Mesenchymal stem cell (in vitro differentiated cells and primary cell): ENCODE measurements around the gene SERP2.

ENCODE experiments used
- DNase-seq: peaks from one replicate; pipeline ENCODE4 v3.0.0-alpha.2; 2013
- H2AFZ ChIP-seq: one replicate; pipeline ENCODE4 v1.6.1; 2013; ENCODE audit warnings: low read depth, mild to moderate bottlenecking, control low read depth, inconsistent platforms, low read length, moderate library complexity
- H2AK5ac ChIP-seq: 2 replicates; pipeline ENCODE4 v1.6.1; 2013; ENCODE audit warnings: low read length, moderate library complexity, mild to moderate bottlenecking, inconsistent platforms; ENCODE audit not compliant: severe bottlenecking
- H2BK120ac ChIP-seq: one replicate; pipeline ENCODE4 v1.6.1; 2013; ENCODE audit warnings: low read depth, mild to moderate bottlenecking, inconsistent platforms, low read length, moderate library complexity
- H2BK12ac ChIP-seq, 2 experiments: one replicate each; pipeline ENCODE4 v1.6.1; 2013; ENCODE audit warnings: inconsistent platforms in 2 of 2, low read length in 2 of 2, mild to moderate bottlenecking in 2 of 2, moderate library complexity in 2 of 2, control low read depth in 1 of 2
- H2BK15ac ChIP-seq: one replicate; pipeline ENCODE4 v1.6.1; 2013; ENCODE audit warnings: mild to moderate bottlenecking, low read depth, inconsistent platforms; ENCODE audit not compliant: poor library complexity, severe bottlenecking
- H2BK5ac ChIP-seq: 2 replicates; pipeline ENCODE4 v1.6.1; 2013; ENCODE audit warnings: low read depth, mild to moderate bottlenecking, low read length, control low read depth, inconsistent platforms; ENCODE audit not compliant: poor library complexity, severe bottlenecking
- H3K14ac ChIP-seq, 2 experiments: one replicate each; pipeline ENCODE4 v1.6.1; 2013; ENCODE audit warnings: inconsistent platforms in 2 of 2, low read length in 2 of 2, control low read depth in 1 of 2, mild to moderate bottlenecking in 1 of 2, moderate library complexity in 1 of 2
- H3K18ac ChIP-seq, 2 experiments: one replicate each; pipeline ENCODE4 v1.6.1; 2013; ENCODE audit warnings: inconsistent platforms in 2 of 2, low read length in 2 of 2, control low read depth in 1 of 2, low read depth in 1 of 2, mild to moderate bottlenecking in 1 of 2
- H3K23ac ChIP-seq, 2 experiments: one replicate each; pipeline ENCODE4 v1.6.1; 2013; ENCODE audit warnings: inconsistent platforms in 2 of 2, low read length in 2 of 2, mild to moderate bottlenecking in 2 of 2, moderate library complexity in 2 of 2, control low read depth in 1 of 2
- H3K27ac ChIP-seq: 2 replicates; pipeline ENCODE4 v1.5.1; 2013; ENCODE audit warnings: mild to moderate bottlenecking, moderate library complexity, low read length, control low read depth, inconsistent platforms; ENCODE audit not compliant: poor library complexity, severe bottlenecking
- H3K27me3 ChIP-seq, 2 experiments: 2 replicates each; pipeline versions ENCODE4 v1.6.1 to v1.7.0; 2013; ENCODE audit warnings: low read length in 2 of 2, mild to moderate bottlenecking in 2 of 2, moderate library complexity in 2 of 2, control low read depth in 1 of 2, inconsistent platforms in 1 of 2; ENCODE audit not compliant: control insufficient read depth in 1 of 2, insufficient read depth in 1 of 2
- H3K36me3 ChIP-seq, 2 experiments: 2 replicates each; pipeline versions ENCODE4 v1.6.1 to v1.7.0; 2013; ENCODE audit warnings: low read length in 2 of 2, control low read depth in 1 of 2, inconsistent platforms in 1 of 2, low read depth in 1 of 2, mild to moderate bottlenecking in 1 of 2; ENCODE audit not compliant: insufficient read depth in 2 of 2, control insufficient read depth in 1 of 2
- H3K4ac ChIP-seq, 2 experiments: one replicate each; pipeline ENCODE4 v1.6.1; 2013; ENCODE audit warnings: inconsistent platforms in 2 of 2, low read length in 2 of 2, mild to moderate bottlenecking in 2 of 2, moderate library complexity in 2 of 2, control low read depth in 1 of 2, low read depth in 1 of 2
- H3K4me1 ChIP-seq: 2 replicates; pipeline ENCODE4 v1.6.1; 2013; ENCODE audit warnings: low read depth, low read length, control low read depth; ENCODE audit not compliant: control insufficient read depth, insufficient read depth
- H3K4me2 ChIP-seq: 2 replicates; pipeline ENCODE4 v1.6.1; 2013; ENCODE audit warnings: low read length, mild to moderate bottlenecking, inconsistent platforms; ENCODE audit not compliant: poor library complexity, severe bottlenecking
- H3K4me3 ChIP-seq, 2 experiments: 2 replicates each; pipeline versions ENCODE4 v1.5.1 to v1.7.0; 2013; ENCODE audit warnings: low read length in 2 of 2, mild to moderate bottlenecking in 2 of 2, control low read depth in 1 of 2, low read depth in 1 of 2; ENCODE audit not compliant: insufficient read depth in 1 of 2
- H3K79me1 ChIP-seq: replicated peaks from 2 replicates; pipeline ENCODE4 v1.6.1; 2013; ENCODE audit warnings: mild to moderate bottlenecking, control low read depth, low read length, inconsistent platforms; ENCODE audit not compliant: poor library complexity, severe bottlenecking
- H3K9ac ChIP-seq: 2 replicates; pipeline ENCODE4 v1.7.0; 2013; ENCODE audit warnings: mild to moderate bottlenecking, low read length, moderate library complexity
- H3K9me3 ChIP-seq: 2 replicates; pipeline ENCODE4 v1.7.0; 2013; ENCODE audit warnings: mild to moderate bottlenecking, low read length; ENCODE audit not compliant: control insufficient read depth
- H4K8ac ChIP-seq: one replicate; pipeline ENCODE4 v1.6.1; 2013; ENCODE audit warnings: inconsistent platforms, mild to moderate bottlenecking, low read length, moderate library complexity
- H4K91ac ChIP-seq: one replicate; pipeline ENCODE4 v1.6.1; 2013; ENCODE audit warnings: mild to moderate bottlenecking, low read length, inconsistent platforms
- WGBS: methylation state at CpG from one replicate; pipeline ENCODE4 v1.1.7; 2013; ENCODE audit warnings: mixed read lengths; 5-methylcytosine and 5-hydroxymethylcytosine counted together

The SERP2 gene

GRCh38 chr13:44400736-44401135 is 27.1 kb downstream of the SERP2 start:
- no peak overlapping the region for H2BK15ac ChIP-seq
- no peak overlapping the region for H3K18ac ChIP-seq
- H2BK120ac ChIP-seq = no peak overlapping the region
- H3K27ac ChIP-seq = no peak overlapping the region
- H3K9ac ChIP-seq = no peak overlapping the region
- H3K4me1 ChIP-seq = peaks cover 38% of the 10 kb centered on the region
- H3K23ac ChIP-seq = no peak overlapping the region
- no peak overlapping the region for H3K4ac ChIP-seq
- H4K8ac ChIP-seq = no peak overlapping the region
- H2AK5ac ChIP-seq = no peak overlapping the region
- DNase-seq = no peak
- no peak overlapping the region for H3K14ac ChIP-seq
- H3K9me3 ChIP-seq = no peaks in the 10 kb centered on the region
- H3K4me2 ChIP-seq = no peak overlapping the region
- H4K91ac ChIP-seq = no peak overlapping the region
- peaks cover 0 to 39% of the 10 kb centered on the region in 2 experiments for H3K27me3 ChIP-seq
- H3K36me3 ChIP-seq = no peaks in the 10 kb centered on the region
- H2BK12ac ChIP-seq = no peak overlapping the region
- H3K79me1 ChIP-seq = no peaks in the 10 kb centered on the region
- H2AFZ ChIP-seq = no peak overlapping the region
- no peak overlapping the region for H3K4me3 ChIP-seq
- H2BK5ac ChIP-seq = no peak overlapping the region

- Histone ChIP-seq H2BK5ac (no peak overlapping the region), H3K4ac (no peak overlapping the region), H3K23ac (no peak overlapping the region), H3K27me3 (peaks cover 0 to 45% of the 10 kb centered on the region in 2 experiments), H3K27ac (no peak overlapping the region), H3K9me3 (no peaks in the 10 kb centered on the region), H4K91ac (no peak overlapping the region), H2AK5ac (no peak overlapping the region), H4K8ac (no peak overlapping the region), H3K79me1 (no peaks in the 10 kb centered on the region), H3K4me2 (no peak overlapping the region), H3K4me3 (no peak overlapping the region), H3K4me1 (peaks cover 36% of the 10 kb centered on the region), H2BK120ac (no peak overlapping the region), H2BK15ac (no peak overlapping the region), H3K18ac (no peak overlapping the region), H3K36me3 (no peaks in the 10 kb centered on the region), H3K14ac (no peak overlapping the region), H2BK12ac (no peak overlapping the region), H3K9ac (no peak overlapping the region), H2AFZ (no peak overlapping the region)
- WGBS = no CpG with 5 or more reads among the region's 2 CpGs
- DNase-seq = no peak
Observed at GRCh38 chr13:44401577-44401976, 28.0 kb downstream of the SERP2 start.

GRCh38 chr13:44402899-44403445 is 29.3 kb downstream of the SERP2 start:
- H4K8ac ChIP-seq = no peak overlapping the region
- H2AK5ac ChIP-seq = no peak overlapping the region
- H3K27me3 ChIP-seq = peaks cover 0 to 45% of the 10 kb centered on the region in 2 experiments
- no peak overlapping the region for H2BK120ac ChIP-seq
- H4K91ac ChIP-seq = peak overlapping the region; percentile 77
- H3K27ac ChIP-seq = no peak overlapping the region
- H3K9me3 ChIP-seq = no peaks in the 10 kb centered on the region
- H3K18ac ChIP-seq = no peak overlapping the region
- no peaks in the 10 kb centered on the region for H3K79me1 ChIP-seq
- no peak overlapping the region for H2BK5ac ChIP-seq
- H2BK15ac ChIP-seq = no peak overlapping the region
- H3K4me1 ChIP-seq = peaks cover 25% of the 10 kb centered on the region
- 87% methylated on average over 13 of the region's 13 CpGs for WGBS
- no peak overlapping the region for H3K4ac ChIP-seq
- H3K9ac ChIP-seq = no peak overlapping the region
- DNase-seq = no peak
- no peak overlapping the region for H3K4me3 ChIP-seq
- no peak overlapping the region for H3K14ac ChIP-seq
- H3K23ac ChIP-seq = no peak overlapping the region
- H3K4me2 ChIP-seq = no peak overlapping the region
- H2AFZ ChIP-seq = no peak overlapping the region
- no peaks in the 10 kb centered on the region for H3K36me3 ChIP-seq
- peak overlapping the region in 1 of 2 experiments; percentile 57 for H2BK12ac ChIP-seq

- H3K9ac ChIP-seq = no peak overlapping the region
- DNase-seq = no peak
- H3K36me3 ChIP-seq = no peaks in the 10 kb centered on the region
- no peak overlapping the region for H3K4me3 ChIP-seq
- H3K27ac ChIP-seq = no peak overlapping the region
- H2BK15ac ChIP-seq = peak overlapping the region; percentile 37
- peaks cover 21% of the 10 kb centered on the region for H3K4me1 ChIP-seq
- peak overlapping the region; percentile 59 to 73 for H2BK12ac ChIP-seq
- H4K91ac ChIP-seq = peak overlapping the region; percentile 78
- peak overlapping the region; percentile 71 for H4K8ac ChIP-seq
- no peak overlapping the region for H3K23ac ChIP-seq
- H2BK5ac ChIP-seq = no peak overlapping the region
- peak overlapping the region; percentile 24 for H3K4me2 ChIP-seq
- H2BK120ac ChIP-seq = no peak overlapping the region
- no peak overlapping the region for H2AK5ac ChIP-seq
- WGBS = 70% methylated on average over 11 of the region's 11 CpGs
- peak overlapping the region; percentile 16 for H2AFZ ChIP-seq
- no peak overlapping the region for H3K14ac ChIP-seq
- peak overlapping the region in 1 of 2 experiments; percentile 73 for H3K4ac ChIP-seq
- no peaks in the 10 kb centered on the region for H3K79me1 ChIP-seq
- H3K27me3 ChIP-seq = peaks cover 0 to 45% of the 10 kb centered on the region in 2 experiments
- H3K18ac ChIP-seq = peak overlapping the region; percentile 27 to 69
- H3K9me3 ChIP-seq = no peaks in the 10 kb centered on the region
Observed at GRCh38 chr13:44403461-44404056, 29.9 kb downstream of the SERP2 start.
